OCI-LY7 (cell line): Measurements from ENCODE around the gene DAP. TPM values are rescaled to one million over a fixed set of nuclear protein-coding genes. Genes with fewer than 3 reads are reported as not detected.

ENCODE experiments used
- BruUV-seq: library from RNA; stranded (reverse); fragments of 400-500 nt; replicated peaks from 2 replicates; lab custom pipeline; 2021; lab: Mats Ljungman, UMichigan
- CTCF ChIA-PET: fragments of 300-600 bp; sonication (Branson Sonifier 250); formaldehyde crosslinking; loops from one replicate; lab custom pipeline; 2022; ENCODE audit warnings: antibody characterized with exemption; ENCODE audit not compliant: unreplicated experiment; lab: Charles Lee
- POLR2A ChIA-PET: fragments of 300-600 bp; sonication (Branson Sonifier 250); formaldehyde crosslinking; loops from one replicate; lab custom pipeline; 2022; ENCODE audit warnings: antibody characterized with exemption; lab: Charles Lee
- DNase-seq: peaks from one replicate; pipeline ENCODE4 v3.0.0-alpha.2; 2015; ENCODE audit warnings: low spot score
- H2AFZ ChIP-seq: fragments of 200-600 bp; sonication (generic), shearing (Covaris generic); 2 replicates; pipeline ENCODE4 v1.6.1; 2014; ENCODE audit warnings: mild to moderate bottlenecking, antibody characterized with exemption, low read length, moderate library complexity
- H3K27ac ChIP-seq: fragments of 200-600 bp; sonication (generic); 2 replicates; pipeline ENCODE4 v1.5.1; 2014; ENCODE audit warnings: mixed run types, low read depth, mild to moderate bottlenecking, moderate library complexity, low read length, inconsistent platforms; ENCODE audit not compliant: poor library complexity, severe bottlenecking
- H3K36me3 ChIP-seq: fragments of 200-600 bp; sonication (generic); 2 replicates; pipeline ENCODE4 v1.6.1; 2014; ENCODE audit warnings: mild to moderate bottlenecking, antibody characterized with exemption, low read length, moderate library complexity, mixed read lengths; ENCODE audit not compliant: insufficient read depth
- H3K4me1 ChIP-seq: fragments of 200-600 bp; sonication (generic); 2 replicates; pipeline ENCODE4 v1.5.1; 2014; ENCODE audit warnings: mild to moderate bottlenecking, low read length; ENCODE audit not compliant: insufficient read depth, poor library complexity, severe bottlenecking
- H3K4me2 ChIP-seq: fragments of 200-600 bp; sonication (generic); 2 replicates; pipeline ENCODE4 v1.6.1; 2014; ENCODE audit warnings: mild to moderate bottlenecking, low read length
- H3K4me3 ChIP-seq: fragments of 200-600 bp; sonication (generic); 2 replicates; pipeline ENCODE4 v1.5.1; 2014; ENCODE audit warnings: mild to moderate bottlenecking, low read depth, low read length; ENCODE audit not compliant: poor library complexity, severe bottlenecking
- H3K79me2 ChIP-seq: fragments of 200-600 bp; sonication (generic); 2 replicates; pipeline ENCODE4 v1.6.1; 2016; ENCODE audit warnings: low read depth, mild to moderate bottlenecking, low read length, moderate library complexity, mixed read lengths; ENCODE audit not compliant: insufficient read depth
- H3K9me2 ChIP-seq: fragments of 200-600 bp; sonication (generic); 2 replicates; pipeline ENCODE4 v1.6.1; 2016; ENCODE audit warnings: mild to moderate bottlenecking, low read length, mixed read lengths; ENCODE audit not compliant: insufficient read depth
- H3K9me3 ChIP-seq: fragments of 200-600 bp; sonication (generic); 2 replicates; pipeline ENCODE4 v1.6.1; 2014; ENCODE audit warnings: mild to moderate bottlenecking, mixed run types, low read length, mixed read lengths
- H4K20me1 ChIP-seq: fragments of 200-600 bp; sonication (generic); 2 replicates; pipeline ENCODE4 v1.6.1; 2014; ENCODE audit warnings: mild to moderate bottlenecking, antibody characterized with exemption, low read length, moderate library complexity, mixed read lengths; ENCODE audit not compliant: insufficient read depth
- CTCF ChIP-seq: fragments of 200-600 bp; sonication (generic); conservative IDR thresholded peaks from 2 replicates; pipeline ENCODE4 v1.5.1; 2014; ENCODE audit warnings: mild to moderate bottlenecking, antibody characterized with exemption, low read length, moderate library complexity, mixed read lengths
- EZH2phosphoT487 ChIP-seq: fragments of 200-600 bp; sonication (generic); IDR thresholded peaks from 2 replicates; pipeline ENCODE4 v1.6.1; 2018; ENCODE audit warnings: low read depth, borderline replicate concordance, mild to moderate bottlenecking, mixed run types, antibody characterized with exemption, low read length, moderate library complexity, mixed read lengths
- intact Hi-C: fragments of 100-400 bp; cut with micrococcal nuclease; formaldehyde crosslinking; loops from one replicate; pipeline ENCODE4 v1.10.0; 2022; ENCODE audit not compliant: unreplicated experiment
- total RNA-seq, 2 experiments: library from RNA; depleted of rRNA in 1 of 2; stranded (reverse); fragments of >200 nt in 1 of 2; shearing (Covaris generic) in 1 of 2; gene quantifications; 2 replicates each; pipeline ENCODE4 v1.2.3, GENCODE V29; 2014 to 2022

The DAP gene
- total RNA-seq, 2 experiments from 2014 or later: 21.5 to 96.1 TPM

- Histone ChIP-seq H3K4me1 (peaks cover 6% of the 10 kb centered on the region), H3K27ac (no peak overlapping the region), H3K79me2 (no peaks in the 10 kb centered on the region), H3K4me3 (no peak overlapping the region), H3K9me2 (no peaks in the 10 kb centered on the region), H3K9me3 (no peaks in the 10 kb centered on the region), H3K4me2 (no peak overlapping the region), H2AFZ (no peak overlapping the region), H3K36me3 (peaks cover 19% of the 10 kb centered on the region), H4K20me1 (no peaks in the 10 kb centered on the region)
- ChIA-PET CTCF (no interaction called here), POLR2A (interaction anchor here (2.7 kb wide), 1 partner anchor 9 kb away, joined by 9 read pairs; no protein-coding TSS in a partner anchor)
- intact Hi-C loops: no loop called here
- no peak for TF ChIP-seq CTCF
- TF ChIP-seq EZH2phosphoT487: no peak
- no peak for DNase-seq
- no TSS peak for BruUV-seq
These were observed 34.7 kb downstream of the DAP start for GRCh38 chr5:10726179-10726912.

GRCh38 chr5:10725636-10726035 is 35.4 kb downstream of the DAP start:
- no TSS peak for BruUV-seq
- Histone ChIP-seq H3K79me2 (no peaks in the 10 kb centered on the region), H3K9me3 (no peaks in the 10 kb centered on the region), H2AFZ (no peak overlapping the region), H3K4me3 (no peak overlapping the region), H3K4me1 (peaks cover 6% of the 10 kb centered on the region), H3K27ac (no peak overlapping the region), H3K4me2 (no peak overlapping the region), H4K20me1 (no peaks in the 10 kb centered on the region), H3K36me3 (peaks cover 26% of the 10 kb centered on the region), H3K9me2 (no peaks in the 10 kb centered on the region)
- TF ChIP-seq EZH2phosphoT487 (no peak), CTCF (no peak)
- DNase-seq: no peak
- POLR2A ChIA-PET: interaction anchor here (2.7 kb wide), 1 partner anchor 10 kb away, joined by 9 read pairs; no protein-coding TSS in a partner anchor
- CTCF ChIA-PET: interaction anchor here (1.1 kb wide), 1 partner anchor 23 kb away, joined by 4 read pairs; no protein-coding TSS in a partner anchor
- intact Hi-C loops: no loop called here
